GM18858 (cell line): ENCODE data around the gene SIN3A.
"Not testable (repeated sequence)": the region's sequence is repeated elsewhere in the genome, so short reads cannot be mapped to it uniquely, and the experiment has no call there.

ENCODE experiments used
- ATAC-seq: cut with Tn5 transposase; IDR thresholded peaks from one replicate; pipeline ENCODE4 v1.9.1; 2021; ENCODE audit not compliant: unreplicated experiment

SIN3A gene

DNA sequence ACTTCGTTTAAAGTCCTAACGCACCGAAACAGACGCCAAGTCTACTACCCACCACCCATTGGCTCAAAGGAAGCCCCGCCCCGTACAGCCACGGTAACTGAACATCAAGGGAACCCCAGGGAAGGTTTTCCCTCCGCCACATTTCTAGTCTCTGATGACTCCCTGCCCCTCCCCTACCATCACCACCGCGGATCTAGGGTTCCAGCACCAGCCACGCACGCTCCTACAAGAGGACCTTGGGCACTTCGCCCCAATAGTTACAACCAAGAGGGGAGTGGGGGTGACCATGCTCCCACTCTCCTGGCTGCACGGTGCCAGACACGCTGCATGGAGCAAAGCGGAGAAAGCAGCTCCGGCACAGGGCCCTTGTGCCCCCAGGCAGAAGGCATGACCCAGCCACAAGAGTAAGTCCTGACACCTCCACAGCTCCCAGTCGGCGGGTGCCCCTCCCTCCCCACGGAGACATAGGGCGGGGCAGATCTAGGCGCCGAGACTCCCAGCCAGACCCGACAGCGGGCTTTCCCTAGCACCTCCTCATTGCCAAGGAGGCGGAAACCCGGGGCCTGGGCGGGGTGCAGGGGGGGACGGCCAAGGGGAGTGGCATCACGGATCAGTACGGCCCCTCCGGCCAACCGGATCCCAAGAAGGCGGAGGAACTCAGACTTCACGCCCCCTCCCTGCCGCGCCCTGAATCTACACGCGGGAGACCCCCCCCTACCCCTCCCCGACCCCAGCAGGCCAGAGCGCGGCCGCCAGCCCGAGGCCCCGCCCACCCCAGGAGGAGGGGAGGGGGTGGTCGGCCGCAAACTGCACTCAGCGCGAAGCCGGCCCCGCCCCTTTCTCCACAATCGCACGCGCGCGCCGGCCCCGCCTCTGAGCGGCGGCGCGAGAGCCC, 936 bp downstream of the SIN3A start:
- ATAC-seq, result no peak

DNA sequence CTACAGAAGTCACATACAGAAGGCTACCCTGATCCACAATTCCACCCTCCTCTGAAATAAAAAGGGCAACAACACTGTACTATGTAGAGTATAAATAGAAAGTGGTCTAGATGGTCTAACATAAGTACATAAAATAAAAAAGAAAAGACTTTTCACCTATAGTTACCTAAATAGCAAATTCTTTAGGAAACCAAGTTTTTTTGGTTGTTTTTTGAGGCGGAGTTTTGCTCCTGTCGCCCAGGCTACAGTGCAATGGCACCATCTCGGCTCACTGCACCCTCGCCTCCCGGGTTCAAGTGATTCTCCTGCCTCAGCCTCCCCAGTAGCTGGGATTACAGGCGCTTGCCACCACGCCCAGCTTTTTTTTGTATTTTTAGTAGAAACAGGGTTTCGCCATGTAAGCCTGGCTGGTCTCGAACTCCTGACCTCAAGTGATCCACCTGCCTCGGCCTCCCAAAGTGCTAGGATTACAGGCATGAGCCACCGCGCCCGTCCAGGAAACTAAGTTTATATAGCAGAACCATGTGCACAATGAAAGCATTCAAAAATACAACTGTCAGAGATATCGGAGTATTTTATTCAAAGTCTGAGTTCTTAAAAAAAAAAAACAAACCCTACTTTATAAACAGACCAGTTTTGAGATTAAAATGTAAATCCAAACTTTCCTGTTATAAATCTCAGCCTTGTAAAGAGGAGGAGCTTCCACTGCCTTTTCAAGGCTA, 1.7 kb downstream of the SIN3A start:
- ATAC-seq, result no peak

DNA sequence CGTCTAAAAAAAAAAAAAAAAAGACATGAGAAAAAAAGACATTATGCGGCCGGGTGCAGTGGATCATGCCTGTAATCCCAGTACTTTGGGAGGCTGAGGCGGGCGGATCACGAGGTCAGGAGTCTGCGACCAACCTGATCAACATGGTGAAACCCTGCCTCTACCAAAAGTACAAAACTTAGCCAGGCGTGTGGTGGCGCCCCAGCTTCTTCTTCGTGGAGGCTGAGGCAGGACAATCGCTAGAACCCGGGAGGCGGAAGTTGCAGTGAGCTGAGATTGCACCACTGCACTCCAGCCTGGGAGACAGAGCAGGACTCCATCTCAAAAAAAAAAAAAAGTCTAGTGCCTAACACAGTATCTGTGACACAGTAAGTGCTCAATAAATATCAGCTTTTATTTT, 3.3 kb downstream of the SIN3A start:
- not testable (repeated sequence) for ATAC-seq

DNA sequence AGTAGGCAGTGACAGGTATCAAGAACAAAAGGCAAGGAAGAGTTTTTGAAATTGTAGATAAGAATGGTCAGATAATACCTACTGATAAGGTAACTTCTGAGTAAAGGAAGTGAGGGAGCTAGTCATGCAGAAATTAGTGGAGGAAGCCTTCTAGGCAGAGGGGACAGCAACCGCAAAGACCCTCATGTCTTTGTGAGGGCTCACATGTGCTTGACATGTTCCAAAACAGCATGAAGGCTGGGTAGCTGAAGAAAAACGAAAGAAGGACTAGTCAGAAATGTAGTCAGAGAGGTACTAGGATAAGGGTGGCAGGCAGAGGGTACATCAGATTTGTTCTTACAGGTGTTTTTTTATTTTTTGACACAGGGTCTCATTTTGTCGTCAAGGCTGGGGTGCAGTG, 5.3 kb downstream of the SIN3A start:
- no peak for ATAC-seq

DNA sequence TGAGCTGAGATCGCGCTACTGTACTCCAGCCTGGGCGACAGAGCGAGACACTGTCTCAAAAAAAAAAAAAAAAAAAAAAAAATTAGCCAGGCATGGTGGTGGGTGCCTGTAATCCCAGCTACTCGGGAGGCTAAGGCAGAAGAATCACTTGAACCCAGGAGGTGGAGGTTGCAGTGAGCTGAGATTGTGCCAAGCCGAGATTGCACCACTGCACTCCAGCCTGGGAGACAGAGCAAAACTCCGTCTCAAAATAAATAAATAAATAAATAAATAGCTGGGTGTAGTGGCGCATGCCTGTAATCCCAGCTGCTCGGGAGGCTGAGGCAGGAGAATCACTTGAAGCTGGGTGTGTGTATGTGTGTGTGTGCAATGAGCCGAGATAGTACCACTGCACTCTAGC, 6.2 kb downstream of the SIN3A start:
- not testable (repeated sequence) for ATAC-seq

DNA sequence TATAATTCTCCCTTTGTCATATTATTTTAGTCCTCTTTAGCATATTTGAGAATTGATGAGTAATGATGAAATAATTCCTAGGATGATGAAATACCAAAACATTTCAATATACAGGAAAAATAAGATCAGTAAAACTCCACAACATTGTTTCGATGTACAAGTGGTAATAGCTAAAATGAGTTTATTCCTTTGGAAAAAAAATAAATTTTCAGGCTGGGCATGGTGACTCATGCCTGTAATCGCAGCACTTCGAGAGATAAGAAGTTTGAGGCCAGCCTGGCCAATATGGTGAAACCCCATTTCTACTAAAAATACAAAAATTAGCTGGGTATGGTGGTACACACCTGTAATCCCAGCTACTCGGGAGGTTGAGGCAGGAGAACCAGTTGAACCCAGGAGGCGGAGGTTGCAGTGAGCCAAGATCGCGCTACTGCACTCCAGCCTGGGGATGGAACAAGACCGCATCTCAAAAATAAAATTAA, 7.5 kb downstream of the SIN3A start:
- not testable (repeated sequence) for ATAC-seq

DNA sequence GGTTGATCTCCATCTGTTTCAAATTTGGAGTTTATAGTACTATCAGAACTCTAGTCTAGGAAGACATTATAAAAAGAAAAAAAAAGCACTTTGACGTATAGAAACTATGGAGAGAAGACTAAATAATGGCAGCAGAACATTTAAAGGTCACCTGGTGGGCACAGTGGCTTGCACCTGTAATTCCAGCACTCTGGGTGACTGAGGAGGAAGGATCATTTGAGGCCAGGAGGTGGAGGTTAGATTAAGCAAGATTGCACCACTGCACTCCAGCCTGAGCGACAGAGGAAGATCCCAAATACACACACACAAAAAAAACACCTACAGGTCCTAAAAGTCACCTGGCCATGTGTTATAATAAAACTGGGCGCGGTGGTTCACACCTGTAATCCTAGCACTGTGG, 13.8 kb downstream of the SIN3A start:
- no peak for ATAC-seq

DNA sequence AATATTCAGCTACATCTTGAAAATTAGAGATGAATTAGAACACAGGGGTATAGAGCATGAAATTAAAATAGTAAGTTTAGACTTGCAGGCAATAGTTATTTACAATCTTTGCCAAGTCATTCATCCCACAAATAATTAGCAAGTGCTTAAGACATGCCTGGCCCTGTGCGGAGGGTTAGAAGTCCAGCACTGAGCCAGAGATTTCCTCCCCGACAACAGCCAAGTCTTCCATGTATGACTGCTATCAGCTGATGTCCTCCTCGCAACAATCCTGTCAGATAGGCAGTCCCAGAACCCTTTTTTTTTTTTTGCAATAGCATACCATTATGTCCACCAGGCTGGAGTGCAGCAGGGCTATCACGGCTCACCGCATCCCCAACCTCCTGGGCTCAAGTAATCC, 14.6 kb downstream of the SIN3A start:
- ATAC-seq, result no peak

DNA sequence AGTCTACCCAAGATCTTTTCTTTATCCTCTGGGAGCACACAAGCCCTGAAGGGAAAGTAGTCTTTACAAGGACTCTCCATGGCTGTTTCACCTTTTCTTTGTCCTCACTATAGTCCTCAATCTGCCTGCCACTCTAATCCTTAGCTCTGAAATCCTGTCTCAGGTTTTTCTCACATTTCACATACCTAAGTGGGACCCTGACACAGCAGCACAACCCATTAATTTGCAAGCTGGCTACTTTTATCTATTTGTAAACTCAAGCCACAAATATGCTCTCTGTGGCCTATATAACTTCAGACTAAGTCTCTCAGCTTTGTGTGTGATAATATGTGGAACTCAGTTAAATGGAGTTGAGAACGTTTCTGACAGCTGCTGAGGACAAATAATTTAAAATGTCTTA, 19.8 kb downstream of the SIN3A start:
- ATAC-seq, result no peak

DNA sequence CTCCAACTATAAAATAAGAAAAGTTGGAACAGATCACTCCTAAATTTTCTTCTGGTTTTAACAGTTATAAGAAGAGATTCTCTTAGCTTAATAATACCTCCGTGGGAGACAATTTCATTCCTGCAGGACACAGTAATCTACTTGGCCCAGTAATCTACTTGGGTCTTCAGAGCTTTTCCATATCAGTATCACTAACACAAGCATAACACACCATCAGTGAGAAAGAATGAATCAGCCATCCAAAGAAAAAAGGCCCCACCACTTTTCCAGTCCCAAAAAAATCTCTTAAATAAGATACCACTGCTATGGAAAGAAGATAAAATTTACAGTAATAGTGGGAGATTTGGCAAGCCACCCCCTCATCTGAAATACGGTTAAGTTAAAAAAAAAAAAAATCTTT, 20.2 kb downstream of the SIN3A start:
- no peak for ATAC-seq

DNA sequence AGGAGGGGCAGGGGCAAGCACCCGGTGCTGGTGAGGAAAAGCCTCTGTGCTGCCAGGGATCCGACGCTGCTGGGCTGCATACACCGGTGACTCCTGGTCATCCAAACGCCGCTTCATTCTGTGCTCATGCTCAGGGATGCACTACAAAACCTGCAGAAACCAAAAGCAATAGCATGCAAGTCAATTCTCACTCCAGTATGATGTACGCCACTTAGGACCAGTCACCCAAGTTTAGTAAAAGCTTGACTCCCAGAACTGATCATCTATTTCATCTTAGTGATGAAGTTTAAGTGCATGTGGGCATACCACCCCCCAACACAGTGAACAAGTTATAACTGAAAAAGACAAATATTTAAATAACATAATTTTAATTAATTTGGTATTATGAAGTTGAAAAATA, 21.2 kb downstream of the SIN3A start:
- no peak for ATAC-seq

DNA sequence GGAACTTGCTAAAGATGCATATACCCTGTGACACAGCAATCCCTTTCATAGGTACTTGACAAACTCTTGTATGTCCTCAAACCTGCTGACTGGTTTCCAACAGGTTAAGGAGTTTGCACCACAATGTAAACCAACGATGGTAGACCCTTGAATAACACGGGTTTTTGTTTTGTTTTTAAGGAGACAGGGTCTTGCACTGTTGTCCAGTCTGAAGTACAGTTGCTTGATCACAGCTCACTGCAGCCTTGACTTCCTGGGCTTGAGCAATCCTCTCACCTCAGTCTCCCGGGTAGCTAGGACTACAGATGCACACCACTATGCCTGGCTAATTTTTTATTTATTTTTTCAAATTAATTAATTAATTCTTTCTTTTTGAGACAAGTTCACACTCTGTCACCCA, 23.3 kb downstream of the SIN3A start:
- ATAC-seq, result no peak

DNA sequence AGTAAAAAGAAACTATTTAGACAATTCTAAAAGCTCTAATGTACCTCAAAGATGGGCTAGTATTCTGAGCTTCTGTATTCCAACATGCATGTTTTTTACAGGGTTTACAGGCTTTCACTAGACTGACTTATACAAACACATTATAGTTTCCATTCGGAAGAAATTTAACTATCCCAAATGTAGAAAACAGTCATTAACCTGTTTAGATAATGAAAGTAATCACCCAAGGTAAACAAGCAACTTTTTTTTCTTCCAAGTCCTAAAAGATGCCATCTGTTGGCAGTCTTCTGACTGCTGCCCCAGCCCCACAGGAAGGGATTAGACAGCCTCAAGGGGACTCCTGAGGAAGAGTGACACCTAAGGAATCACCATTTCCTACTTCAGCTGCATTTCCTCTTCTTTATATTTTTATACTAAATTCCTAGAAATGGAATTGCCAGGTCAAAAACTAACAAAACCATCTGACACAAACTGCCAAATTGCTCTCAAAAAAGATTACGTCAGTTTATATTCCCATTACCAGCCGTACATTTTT, 25.5 kb downstream of the SIN3A start:
- no peak for ATAC-seq

DNA sequence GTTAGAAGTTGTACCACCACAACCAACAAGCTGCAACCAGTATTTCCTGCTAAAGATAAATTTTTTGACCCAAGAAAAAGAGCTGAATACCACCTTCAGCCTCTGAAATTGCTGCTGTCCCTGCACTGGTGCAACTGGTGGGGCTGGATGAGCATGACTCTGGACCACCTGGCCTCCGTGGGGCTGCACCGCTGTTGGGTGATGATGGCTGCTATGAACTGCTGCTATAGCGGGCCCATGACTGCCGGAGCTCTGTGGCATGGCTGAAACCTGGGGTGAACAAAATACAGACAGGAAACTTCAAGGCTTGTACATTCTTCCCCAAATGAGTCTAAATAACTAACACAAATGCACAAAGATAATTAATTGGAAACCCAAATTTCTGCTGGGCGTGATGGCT, 28.9 kb downstream of the SIN3A start:
- ATAC-seq, result no peak

DNA sequence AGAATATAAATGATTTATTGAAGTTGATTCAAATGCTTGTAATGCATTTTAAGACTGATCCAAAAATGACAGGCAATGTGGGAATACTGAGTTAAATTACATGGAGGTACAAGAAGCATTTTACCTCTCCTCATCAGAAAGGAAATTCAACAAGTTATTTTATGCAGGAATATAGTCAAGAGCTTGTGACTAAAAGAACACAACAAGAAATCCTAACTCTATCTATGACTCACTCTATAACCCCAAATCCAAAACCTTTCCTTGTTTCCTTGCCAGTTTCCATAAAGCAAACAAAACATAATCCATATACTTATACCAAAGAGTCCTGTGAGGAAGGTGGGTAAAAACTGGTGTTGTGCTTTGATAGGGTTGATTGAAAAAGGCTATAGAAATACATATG, 30.8 kb downstream of the SIN3A start:
- ATAC-seq, result no peak

DNA sequence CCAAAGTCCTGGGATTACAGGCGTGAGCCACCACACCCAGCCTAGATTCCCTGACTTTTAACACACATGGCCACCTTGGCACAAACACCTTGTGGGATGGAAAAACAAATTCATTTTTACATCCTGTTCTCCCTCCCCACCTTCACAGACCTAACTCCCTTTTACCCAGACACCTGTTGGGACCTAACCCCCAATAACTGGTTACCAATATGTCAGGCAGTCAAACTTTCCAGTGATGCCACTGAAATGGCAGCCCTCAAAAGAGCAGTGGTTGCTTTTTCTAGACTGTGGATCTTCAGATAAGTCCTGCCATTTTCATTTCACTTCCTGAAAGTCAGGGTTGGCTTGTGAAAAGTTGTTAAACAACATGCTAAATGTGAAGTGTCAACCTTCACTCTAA, 34.9 kb downstream of the SIN3A start:
- no peak for ATAC-seq

DNA sequence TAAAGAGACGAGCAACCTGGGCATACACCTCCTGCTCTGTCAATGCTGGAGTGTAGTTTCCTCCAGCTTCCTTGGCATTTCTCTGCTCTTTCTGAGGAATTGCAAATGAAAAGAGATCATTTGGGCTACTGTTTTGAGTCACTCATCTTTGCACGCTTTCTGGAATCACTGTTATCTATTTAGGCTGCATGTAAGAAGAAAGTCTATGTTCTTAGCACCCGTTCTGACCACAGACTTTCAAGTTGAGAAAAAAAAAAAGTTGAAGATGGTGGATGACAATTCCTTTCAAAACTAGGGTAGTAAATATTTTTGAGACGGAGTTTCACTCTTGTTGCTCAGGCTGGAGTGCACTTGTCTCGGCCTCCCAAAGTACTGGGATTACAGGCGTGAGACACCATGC, 41.3 kb downstream of the SIN3A start:
- ATAC-seq, result no peak

DNA sequence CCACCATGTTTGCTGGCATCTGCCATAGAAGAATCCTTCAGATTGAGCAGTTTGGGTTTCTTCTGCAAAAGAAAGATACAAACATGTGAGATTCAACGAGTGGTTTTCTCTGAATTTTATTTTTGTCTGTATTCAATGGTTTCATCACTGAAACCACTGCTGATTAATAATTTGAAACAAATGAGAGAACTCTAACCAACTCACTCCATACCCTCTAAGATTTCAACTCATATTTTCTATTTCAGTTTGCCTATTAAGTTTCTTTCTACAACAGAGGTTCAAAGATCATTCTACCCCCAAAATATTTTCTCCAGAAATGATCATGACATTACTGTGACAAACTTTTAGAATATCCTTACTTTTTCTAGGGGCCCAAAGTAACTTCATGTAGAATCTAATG, 44.4 kb downstream of the SIN3A start:
- no peak for ATAC-seq

DNA sequence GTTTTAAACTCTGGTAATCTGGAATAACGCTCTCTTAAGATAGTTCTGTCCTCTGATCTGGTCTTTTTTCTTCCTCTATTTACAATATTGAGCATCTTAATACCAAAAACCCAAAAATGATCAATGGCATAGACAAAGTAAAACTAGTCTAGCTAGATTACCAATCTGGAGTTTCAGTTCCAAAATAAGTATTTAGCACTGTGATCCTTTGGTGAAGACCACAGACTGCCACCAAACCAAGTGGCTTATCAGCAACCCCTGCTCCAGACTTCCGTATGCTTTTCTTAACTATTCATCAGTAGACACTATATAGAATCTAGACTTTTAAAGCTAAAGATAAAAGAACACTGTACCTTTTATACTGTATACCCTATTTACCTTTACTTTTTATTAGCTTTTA, 47.6 kb downstream of the SIN3A start:
- ATAC-seq, result no peak

DNA sequence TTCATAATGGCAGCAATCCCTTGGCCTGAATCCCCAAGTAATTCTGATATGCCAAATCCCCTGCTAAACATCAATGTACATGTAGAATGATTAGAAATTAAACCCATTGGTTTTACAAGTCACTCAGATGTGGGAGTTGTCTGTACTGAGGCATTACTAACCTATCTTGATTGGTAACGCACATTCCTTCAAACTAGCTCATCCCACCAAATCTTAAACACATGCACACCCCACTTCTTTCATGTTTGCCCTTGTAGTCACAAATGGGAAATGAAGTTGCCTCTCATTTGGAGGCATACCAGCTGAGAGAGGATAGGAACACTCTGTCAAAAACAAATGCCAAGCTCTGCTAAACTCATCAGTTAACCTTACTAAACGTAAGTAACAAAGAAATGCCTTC, 54.0 kb downstream of the SIN3A start:
- no peak for ATAC-seq

DNA sequence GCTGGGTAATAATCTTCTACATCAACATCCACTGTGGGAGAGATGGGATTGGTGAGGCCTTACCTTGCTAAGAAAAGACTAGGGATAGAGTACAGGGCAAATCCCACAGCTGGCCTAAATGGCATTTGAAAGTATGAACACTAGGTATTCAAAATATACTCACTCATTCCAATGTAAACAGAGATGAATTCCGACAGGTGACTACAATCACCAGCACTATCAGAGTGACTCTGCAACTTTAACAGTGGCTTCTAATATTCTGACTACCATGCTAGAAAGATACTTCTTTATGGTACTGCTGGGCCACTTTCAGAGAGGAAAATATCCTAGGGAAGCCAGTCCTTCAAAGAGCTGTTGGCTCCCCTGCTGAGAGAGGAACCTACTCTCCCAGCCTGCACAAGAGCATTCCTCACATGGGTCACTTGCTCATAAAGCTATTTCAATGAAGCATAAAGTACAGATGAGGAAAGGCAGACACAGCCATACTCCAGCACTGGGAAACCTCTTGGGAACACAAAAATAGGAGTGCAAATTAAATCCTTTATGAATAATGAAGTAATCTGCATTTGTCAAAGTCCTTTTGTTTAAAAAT, 61.6 kb downstream of the SIN3A start:
- ATAC-seq, result no peak

DNA sequence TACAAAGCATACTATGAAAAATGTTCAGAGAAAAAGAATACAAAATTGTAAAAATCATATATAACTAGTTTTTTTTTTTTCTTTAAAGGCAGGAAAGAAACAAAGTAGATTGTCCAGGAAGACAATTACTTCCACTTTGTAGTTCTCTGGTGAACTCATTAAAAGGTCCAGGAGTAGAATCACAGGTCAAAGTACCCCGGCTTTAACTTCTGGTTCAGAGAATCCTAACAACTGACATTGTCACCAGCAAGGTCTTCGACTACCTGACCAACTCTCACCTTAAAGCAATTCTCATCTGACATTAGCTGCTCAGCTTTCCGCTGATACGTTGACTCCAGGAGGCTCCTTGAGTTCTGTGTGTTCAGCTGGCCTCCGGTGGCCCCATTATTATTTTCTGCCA, 67.5 kb downstream of the SIN3A start:
- ATAC-seq, result not testable (repeated sequence)
